ENCODE measurements around the gene VOPP1. TPM values are rescaled to one million over a fixed set of nuclear protein-coding genes. Genes with fewer than 3 reads are reported as not detected.

Gene VOPP1
- total and polyA plus RNA-seq, 10 of the 15 experiments (the other 5 are each of a cell fraction or from before 2014, with no cell fraction given) = 32.8 to 206 (median 129) TPM

- TF ChIP-seq SKIL (IDR thresholded peaks at IDR 0.05; ENCODE audit: low read depth, poor library complexity, severe bottlenecking) = no peak
- TF ChIP-seq SREBF2 (IDR thresholded peaks at IDR 0.05; ENCODE audit: low read length) = no peak
- no peak for TF ChIP-seq ATF3 (IDR thresholded peaks at IDR 0.05; ENCODE audit: borderline replicate concordance, extremely low read depth, low read depth, low read length)
- no peak for TF ChIP-seq SMAD1 (IDR thresholded peaks at IDR 0.05; ENCODE audit: low read depth, partially characterized antibody)
- no peak for TF ChIP-seq GABPA (IDR thresholded peaks at IDR 0.05; ENCODE audit: low read depth)
Observed at GRCh38 chr7:55593172-55593514, 20.8 kb upstream of the VOPP1 start (continued).

DNA sequence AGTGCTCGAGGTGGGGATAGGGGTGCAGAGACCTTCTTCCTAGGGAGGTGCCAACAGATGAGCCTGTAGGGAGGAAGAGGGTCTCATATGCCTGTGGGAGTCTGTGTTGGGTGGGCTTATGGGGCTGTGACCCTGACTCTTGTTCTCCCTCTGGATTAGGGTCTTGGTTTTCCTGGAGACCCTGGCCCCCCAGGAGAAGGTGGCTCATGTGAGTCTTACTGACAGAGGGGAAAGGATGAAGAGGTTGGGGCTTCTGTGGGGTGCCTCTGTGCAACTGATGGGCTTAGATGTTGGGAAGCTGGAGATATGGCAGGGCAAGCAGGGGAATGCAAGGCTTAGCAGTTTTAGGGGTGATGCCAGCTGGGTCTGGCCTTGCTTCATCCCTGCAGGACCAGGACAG, 20.2 kb upstream of the VOPP1 start:
- POLR2A ChIA-PET = interaction anchor here (1.2 kb wide), 1 partner anchor 19 kb away, joined by 3 read pairs; no protein-coding TSS in a partner anchor
- no TSS peak for BruUV-seq (replicated peaks)
- no peaks in the 10 kb centered on the region for H3K79me2 ChIP-seq (ENCODE audit: control insufficient read depth, insufficient read depth, low read length)
- no peaks in the 10 kb centered on the region for H3K27me3 ChIP-seq (replicated peaks in 1 of 2; ENCODE audit: control insufficient read depth in 2 of 2, insufficient read depth in 2 of 2, low read length in 1 of 2)
- 73% methylated on average over 1 of the region's 1 CpG for WGBS (ENCODE audit: insufficient coverage, insufficient replicate concordance, low lambda C conversion rate, missing lambda C conversion rate)
- no peaks in the 10 kb centered on the region for H3K36me3 ChIP-seq (ENCODE audit: control insufficient read depth in 2 of 2, insufficient read depth in 2 of 2, low read length in 1 of 2)
- H3K9ac ChIP-seq (ENCODE audit: control insufficient read depth, insufficient read depth, low read length) = no peak overlapping the region
- H3K9me3 ChIP-seq (replicated peaks; ENCODE audit: control insufficient read depth, insufficient read depth, low read length) = no peaks in the 10 kb centered on the region
- no peak overlapping the region for H3K27ac ChIP-seq (ENCODE audit: control insufficient read depth, insufficient read depth)
- no peak overlapping the region for H3K4me3 ChIP-seq
- SMC1A ChIA-PET (ENCODE audit: uncharacterized antibody, unreplicated experiment) = interaction anchor here (0.6 to 1.7 kb wide), 5 partner anchors 20 to 138 kb away, joined by 3 to 5 read pairs (median 4); partner anchors contain the start of gene VOPP1
- in situ Hi-C loops (cut with MboI) = loop anchor here (5.0 to 25.0 kb wide), 2 partner anchors 155 to 305 kb away; no protein-coding TSS in a partner anchor
- RAD21 ChIA-PET (ENCODE audit: unreplicated experiment) = interaction anchor here (0.7 kb wide), 1 partner anchor 140 kb away, joined by 3 read pairs; no protein-coding TSS in a partner anchor
- intact Hi-C loops (cut with micrococcal nuclease; ENCODE audit: unreplicated experiment) = loop anchor here (5.0 kb wide), 1 partner anchor 310 kb away; no protein-coding TSS in a partner anchor
- ATAC-seq = no peak
- CTCF ChIA-PET = interaction anchor here (0.7 to 2.2 kb wide), 11 partner anchors 8 to 312 kb away, joined by 3 to 17 read pairs (median 5); partner anchors contain the start of gene VOPP1
- no peak overlapping the region for H3K4me2 ChIP-seq (ENCODE audit: control insufficient read depth, insufficient read depth)
- no peak for DNase-seq (ENCODE audit: low read depth, low spot score)
- FAIRE-seq = no peak
- H2AFZ ChIP-seq (ENCODE audit: control insufficient read depth, low read depth, low read length) = no peak overlapping the region
- peaks cover 9% of the 10 kb centered on the region; the same call in 1 of the 2 replicates for H3K4me1 ChIP-seq (ENCODE audit: control insufficient read depth, insufficient read depth, low read length)
- H4K20me1 ChIP-seq (ENCODE audit: control insufficient read depth, insufficient read depth) = no peaks in the 10 kb centered on the region
- TF ChIP-seq STAT1 (conservative IDR thresholded peaks at IDR 0.05) (no peak), NR2C1 (IDR thresholded peaks at IDR 0.05) (no peak), NR2C2 (IDR thresholded peaks at IDR 0.05; ENCODE audit: borderline replicate concordance, control insufficient read depth, insufficient read length, low read depth) (no peak), CHD4 (IDR thresholded peaks at IDR 0.05) (no peak), CREM (IDR thresholded peaks at IDR 0.05; ENCODE audit: low read depth) (no peak), EP300 (IDR thresholded peaks at IDR 0.05; ENCODE audit: borderline replicate concordance in 1 of 2, control insufficient read depth in 1 of 2, low read depth in 2 of 2, low read length in 2 of 2) (no peak), JUND (IDR thresholded peaks at IDR 0.05; ENCODE audit: low read depth, low read length) (no peak), PAX8 (IDR thresholded peaks at IDR 0.05) (no peak), PKNOX1 (IDR thresholded peaks at IDR 0.05) (no peak)
- TF ChIP-seq, protein P1, sequence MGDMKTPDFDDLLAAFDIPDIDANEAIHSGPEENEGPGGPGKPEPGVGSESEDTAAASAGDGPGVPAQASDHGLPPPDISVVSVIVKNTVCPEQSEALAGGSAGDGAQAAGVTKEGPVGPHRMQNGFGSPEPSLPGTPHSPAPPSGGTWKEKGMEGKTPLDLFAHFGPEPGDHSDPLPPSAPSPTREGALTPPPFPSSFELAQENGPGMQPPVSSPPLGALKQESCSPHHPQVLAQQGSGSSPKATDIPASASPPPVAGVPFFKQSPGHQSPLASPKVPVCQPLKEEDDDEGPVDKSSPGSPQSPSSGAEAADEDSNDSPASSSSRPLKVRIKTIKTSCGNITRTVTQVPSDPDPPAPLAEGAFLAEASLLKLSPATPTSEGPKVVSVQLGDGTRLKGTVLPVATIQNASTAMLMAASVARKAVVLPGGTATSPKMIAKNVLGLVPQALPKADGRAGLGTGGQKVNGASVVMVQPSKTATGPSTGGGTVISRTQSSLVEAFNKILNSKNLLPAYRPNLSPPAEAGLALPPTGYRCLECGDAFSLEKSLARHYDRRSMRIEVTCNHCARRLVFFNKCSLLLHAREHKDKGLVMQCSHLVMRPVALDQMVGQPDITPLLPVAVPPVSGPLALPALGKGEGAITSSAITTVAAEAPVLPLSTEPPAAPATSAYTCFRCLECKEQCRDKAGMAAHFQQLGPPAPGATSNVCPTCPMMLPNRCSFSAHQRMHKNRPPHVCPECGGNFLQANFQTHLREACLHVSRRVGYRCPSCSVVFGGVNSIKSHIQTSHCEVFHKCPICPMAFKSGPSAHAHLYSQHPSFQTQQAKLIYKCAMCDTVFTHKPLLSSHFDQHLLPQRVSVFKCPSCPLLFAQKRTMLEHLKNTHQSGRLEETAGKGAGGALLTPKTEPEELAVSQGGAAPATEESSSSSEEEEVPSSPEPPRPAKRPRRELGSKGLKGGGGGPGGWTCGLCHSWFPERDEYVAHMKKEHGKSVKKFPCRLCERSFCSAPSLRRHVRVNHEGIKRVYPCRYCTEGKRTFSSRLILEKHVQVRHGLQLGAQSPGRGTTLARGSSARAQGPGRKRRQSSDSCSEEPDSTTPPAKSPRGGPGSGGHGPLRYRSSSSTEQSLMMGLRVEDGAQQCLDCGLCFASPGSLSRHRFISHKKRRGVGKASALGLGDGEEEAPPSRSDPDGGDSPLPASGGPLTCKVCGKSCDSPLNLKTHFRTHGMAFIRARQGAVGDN (IDR thresholded peaks at IDR 0.05) = no peak
